Caki2 (cell line): ENCODE measurements around the gene FUNDC1. TPM values are rescaled to one million over a fixed set of nuclear protein-coding genes. Genes with fewer than 3 reads are reported as not detected.

Experiments used
- DNase-seq: peaks from one replicate; pipeline ENCODE4 v3.0.0-alpha.2; 2015; ENCODE audit warnings: low read depth
- in situ Hi-C: cut with HindIII; loops from 2 replicates; pipeline ENCODE4 v1.10.0; 2016; ENCODE audit warnings: low sequenced_read_pairs, low pct_unique_long_range_greater_than_20kb, mixed read lengths
- total RNA-seq: library from RNA; depleted of rRNA; stranded (reverse); fragments of >200 nt; shearing (Covaris generic); gene quantifications from 2 replicates; pipeline ENCODE4 v1.2.3, GENCODE V29; 2014; ENCODE audit warnings: low replicate concordance; rRNA removed

FUNDC1 gene
- total RNA-seq, 1 experiment from 2014 or later: 25.5 TPM

DNA sequence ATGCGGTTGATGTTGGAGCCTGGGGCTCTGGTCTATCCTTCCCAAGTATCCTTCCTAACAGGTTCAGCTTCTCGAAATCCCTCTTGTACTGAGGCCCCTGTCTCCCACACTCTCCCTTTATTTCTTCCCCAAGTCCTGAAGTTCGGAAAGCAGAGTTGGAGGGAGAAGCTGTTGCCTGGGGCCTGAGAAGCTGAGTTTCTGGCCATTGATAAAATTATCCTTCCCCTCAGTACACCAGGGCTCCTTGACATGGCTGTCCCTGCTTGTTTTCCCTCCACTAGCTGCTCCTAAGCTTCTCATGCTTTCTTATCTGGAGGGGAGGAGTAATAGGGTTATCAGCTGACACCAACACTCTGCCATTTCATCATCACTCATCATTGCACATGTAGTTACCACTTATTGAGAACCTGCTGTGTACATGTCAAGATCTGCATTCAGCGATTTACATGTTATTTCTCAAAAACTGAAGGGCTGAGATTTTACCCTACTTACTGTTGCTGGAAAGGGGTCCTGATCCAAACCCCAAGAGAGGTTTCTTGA, 58.0 kb downstream of the FUNDC1 start:
- in situ Hi-C loops: no loop called here

DNA sequence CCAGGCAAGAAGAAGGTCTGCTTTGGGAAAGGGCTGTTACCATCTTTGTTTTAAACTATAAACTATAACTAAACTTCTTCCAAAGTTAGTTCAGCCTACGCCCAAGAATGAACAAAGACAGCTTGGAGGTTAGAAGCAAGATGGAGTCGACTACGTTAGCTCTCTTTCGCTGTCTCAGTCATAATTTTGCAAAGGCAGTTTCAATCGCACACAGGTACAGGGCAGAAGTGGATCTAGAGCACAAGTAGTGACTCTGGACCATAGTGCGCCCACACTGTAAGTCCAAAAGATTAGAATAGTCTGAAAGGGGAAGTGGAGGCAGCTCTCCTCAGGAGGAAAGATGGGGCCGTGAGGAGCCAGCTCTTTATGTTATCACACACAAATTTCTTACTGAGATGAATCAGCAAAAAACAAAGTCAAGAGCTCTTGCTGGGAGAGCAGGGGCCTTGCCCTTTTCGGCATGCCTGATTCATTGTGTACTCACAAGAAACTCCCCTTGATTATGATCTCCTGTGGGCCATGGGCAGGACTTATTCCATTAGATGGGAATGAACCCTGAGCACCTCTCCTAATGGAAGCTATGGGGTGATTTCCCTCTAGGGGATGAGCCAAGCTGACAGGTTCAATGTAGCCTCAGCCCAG, 58.6 kb downstream of the FUNDC1 start:
- in situ Hi-C loops: no loop called here
- no peak for DNase-seq

More for the DNA sequence above, 58.0 kb downstream of the FUNDC1 start:
- no peak for DNase-seq

DNA sequence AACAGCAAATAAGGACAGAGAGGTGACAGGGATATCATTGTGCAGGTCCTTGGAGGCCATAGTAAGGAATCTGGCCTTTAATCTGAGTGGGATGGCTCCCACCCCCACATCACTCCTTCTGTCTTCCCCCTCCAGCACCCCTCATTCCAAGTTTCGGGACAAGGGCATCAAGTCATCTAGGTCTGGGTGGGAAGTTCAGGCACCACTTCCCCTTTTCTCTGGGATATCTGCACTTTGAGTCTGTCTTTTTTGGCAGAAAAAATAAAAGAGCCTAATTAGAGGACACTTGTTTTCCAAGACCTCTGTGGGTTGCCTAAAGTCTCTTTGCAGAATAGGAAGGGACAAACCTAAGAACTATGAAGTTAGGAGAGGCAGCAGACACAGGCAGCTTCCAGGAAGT, 60.1 kb downstream of the FUNDC1 start:
- in situ Hi-C loops: no loop called here

DNA sequence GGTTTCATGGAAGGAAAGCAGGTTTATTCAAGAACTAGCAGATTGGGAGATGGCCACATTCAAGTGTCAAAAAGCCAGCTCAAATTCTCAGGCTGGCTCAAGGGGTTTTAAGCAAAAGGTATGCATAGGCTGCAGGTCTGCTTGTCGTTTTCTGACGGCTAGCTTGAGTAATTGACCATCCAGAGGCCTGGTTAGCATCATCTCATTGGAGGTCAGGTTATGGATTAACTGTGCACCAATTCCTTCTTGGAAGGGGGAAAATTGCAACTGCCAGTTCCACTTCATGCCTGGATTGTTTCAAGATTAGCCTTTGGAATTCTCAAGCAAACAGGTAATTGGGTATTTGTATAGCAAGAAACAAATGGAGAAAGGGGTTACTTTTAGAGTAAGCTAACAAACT, 62.1 kb downstream of the FUNDC1 start:
- DNase-seq: peak; percentile 3
- in situ Hi-C loops: no loop called here

More for the DNA sequence above, 60.1 kb downstream of the FUNDC1 start:
- no peak for DNase-seq

DNA sequence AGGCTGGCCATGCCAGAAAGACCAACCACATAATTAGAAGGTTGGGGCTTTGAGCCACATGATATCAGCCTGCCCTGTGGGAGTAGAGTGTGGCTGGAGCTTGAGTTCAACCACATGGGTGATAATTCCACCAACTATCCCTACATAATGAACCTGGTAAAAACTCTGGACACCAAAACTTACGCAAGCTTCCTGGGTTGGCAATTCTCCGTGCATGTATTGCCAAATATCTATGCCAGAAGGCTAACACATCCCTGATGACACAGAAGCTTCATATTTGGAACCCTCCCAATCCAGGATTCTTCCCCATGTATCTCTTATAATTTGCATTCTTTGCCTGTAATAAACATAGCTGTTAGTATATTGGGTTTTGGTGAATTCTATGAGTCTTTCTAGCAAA, 68.2 kb downstream of the FUNDC1 start:
- DNase-seq: no peak
- in situ Hi-C loops: no loop called here

Other genes starting within 250 kb of the FUNDC1 start
- gene EFHC2, start 199.2 kb downstream of the FUNDC1 start, total RNA-seq: not detected in 2 replicates